EH (cell line): ENCODE measurements around the gene SYT12.
A peak's percentile ranks its signal among the peaks of the same experiment; 100 is the strongest.

Source experiments
- DNase-seq: peaks from one replicate; pipeline ENCODE4 v3.0.0-alpha.2; 2015; ENCODE audit warnings: low read depth

SYT12 gene

GRCh38 chr11:67027943-67028542 lies 5.1 kb downstream of the SYT12 start:
- DNase-seq, result peak; percentile 25

- DNase-seq, result peak; percentile 37
Measured at GRCh38 chr11:67029146-67029545, 6.2 kb downstream of the SYT12 start.

DNA sequence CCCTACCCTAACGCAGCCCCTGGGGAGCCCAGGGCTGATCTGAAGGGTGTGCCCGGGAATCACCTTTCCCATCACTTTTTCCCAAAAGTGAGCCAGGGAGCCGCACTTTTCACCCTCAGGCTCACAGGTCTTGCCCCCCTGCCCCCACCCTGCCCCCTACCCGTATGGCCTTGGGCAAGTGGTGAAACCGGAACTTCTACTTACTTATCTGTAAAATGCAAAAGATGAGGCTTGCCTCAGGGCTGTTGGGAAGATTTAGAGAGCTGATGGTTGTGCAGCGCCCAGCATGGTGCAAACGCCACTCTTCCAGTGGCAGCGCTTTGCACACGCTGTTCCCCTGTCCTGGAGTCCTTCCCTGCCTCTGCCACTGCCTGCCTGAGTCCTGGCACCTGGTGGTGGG lies 8.0 kb downstream of the SYT12 start:
- DNase-seq, result no peak

DNA sequence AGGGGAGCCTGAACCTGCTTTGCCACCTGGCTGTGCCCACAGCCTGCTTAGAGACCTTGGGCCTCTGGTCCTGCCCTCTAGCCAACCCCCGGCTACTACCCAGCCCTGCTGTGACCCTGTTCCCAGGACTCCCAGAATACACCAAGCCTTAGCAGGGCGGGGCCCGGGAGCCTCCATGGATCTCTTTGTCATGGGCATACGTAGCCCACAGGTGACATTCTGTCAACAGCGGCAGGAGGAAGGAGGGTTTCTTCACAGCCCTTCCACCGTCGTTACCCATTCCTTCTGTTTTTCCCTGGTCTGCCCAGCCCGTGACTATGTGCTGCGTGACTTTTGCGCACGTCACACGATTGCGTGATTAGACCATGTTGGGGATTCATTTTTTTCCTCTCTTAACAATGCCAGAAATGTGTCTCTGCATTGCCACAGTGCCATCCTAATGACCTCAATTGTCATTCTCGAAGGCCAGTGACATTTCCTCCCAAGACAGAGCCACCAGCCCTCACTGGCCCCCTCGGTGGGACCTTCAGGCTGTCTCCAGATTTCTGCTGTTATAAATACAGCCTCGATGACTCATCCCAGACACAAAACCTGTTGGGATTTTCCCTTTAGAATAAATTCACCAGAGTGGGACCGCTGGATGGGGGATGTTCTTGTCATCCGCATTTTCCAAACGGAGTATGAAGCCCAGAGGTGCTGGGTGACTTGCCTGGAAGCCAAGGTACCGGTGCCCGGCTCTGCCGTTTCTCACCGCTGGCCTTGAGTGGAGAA lies 9.0 kb downstream of the SYT12 start:
- peak; percentile 66 for DNase-seq

DNA sequence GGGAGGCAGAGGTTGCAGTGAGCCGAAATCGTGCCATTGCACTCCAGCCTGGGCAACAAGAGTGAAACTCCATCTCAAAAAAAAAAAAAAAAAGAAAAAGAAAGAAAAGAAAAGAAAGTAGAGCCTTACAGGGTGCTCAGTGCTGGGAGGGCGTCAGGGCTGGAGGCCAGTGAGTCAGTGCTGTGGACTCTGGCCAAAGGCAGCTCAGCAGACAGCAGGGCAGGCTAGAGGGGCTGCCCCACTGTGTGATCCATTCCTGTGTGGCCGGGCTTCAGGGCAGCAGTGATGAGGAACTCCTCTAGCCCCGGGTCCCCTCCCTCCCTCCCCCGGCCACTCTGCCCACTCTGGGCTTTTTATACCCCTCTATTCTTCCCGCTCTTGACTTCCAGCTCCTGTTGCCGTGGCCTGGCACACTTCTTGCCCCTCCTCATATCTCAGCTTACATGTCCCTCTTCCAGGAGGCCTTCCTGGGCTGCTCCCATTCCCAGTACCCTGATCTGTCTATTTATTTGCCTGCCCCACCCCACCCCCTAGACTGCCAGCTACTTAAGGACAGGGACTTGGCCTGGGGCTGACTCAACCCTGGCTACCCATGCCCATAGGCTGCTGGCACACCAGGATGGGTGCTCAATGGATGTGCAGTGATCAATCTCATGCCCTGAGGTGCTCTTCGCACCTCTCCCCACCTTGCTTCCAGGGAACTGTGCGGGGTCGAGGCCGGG lies 10.1 kb downstream of the SYT12 start:
- peak; percentile 95 for DNase-seq

- DNase-seq, result peak; percentile 100
Measured at GRCh38 chr11:67033661-67034166, 10.8 kb downstream of the SYT12 start.

- DNase-seq, result no peak
Measured at GRCh38 chr11:67034350-67034749, 11.4 kb downstream of the SYT12 start.

GRCh38 chr11:67040147-67040546 lies 17.2 kb downstream of the SYT12 start:
- no peak for DNase-seq

DNA sequence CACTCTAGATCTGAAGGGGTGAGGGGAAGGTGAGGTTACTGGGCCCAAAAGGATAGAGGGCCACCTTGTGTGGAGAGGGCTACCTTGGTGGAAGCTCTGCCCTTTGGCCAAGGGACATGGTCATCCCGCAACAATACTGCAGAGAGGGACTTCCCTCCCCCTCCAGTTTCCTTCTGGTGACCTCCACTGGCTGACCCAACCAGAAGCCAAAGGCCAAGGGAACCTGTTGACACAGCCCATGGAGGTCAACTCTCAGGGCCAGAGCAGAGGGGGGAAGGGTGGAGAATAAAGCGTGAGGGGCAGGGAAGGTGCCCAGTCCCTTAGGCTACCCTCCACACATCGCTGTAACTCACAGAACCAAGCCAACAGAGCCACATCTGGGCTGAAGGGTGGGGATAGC lies 18.7 kb downstream of the SYT12 start:
- no peak for DNase-seq

DNA sequence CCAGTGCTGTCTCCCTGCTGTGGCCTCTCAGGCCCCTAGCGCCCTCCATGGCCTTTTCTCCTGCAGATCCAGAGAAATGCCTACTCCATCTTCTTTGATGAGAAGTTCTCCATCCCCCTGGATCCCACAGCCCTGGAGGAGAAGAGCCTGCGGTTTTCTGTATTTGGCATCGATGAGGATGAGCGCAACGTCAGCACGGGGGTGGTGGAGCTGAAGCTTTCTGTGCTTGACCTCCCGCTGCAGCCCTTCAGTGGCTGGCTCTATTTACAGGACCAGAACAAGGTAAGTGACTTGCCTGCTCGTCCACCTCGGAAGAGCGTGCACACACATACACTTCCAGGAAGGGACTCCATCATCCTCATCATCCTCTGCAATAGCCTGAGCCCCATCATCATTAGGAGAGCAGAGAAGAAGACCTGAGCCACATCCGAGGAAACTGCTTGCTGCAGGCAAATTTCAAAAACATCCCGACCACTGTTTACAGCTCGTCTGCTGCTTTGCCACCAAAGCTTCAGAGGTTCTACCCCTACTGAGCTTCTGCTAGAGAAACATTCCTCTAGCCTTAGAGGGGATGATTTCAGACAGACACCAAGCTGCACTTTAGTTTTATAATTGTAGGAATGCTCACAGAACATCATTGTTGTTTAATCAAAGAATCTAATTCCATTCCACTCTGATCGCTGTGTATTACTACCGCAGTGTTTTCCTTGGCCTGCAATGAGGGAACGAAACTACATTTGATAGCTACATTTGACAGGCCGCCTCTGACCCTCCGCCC lies 20.8 kb downstream of the SYT12 start:
- DNase-seq, result no peak

DNA sequence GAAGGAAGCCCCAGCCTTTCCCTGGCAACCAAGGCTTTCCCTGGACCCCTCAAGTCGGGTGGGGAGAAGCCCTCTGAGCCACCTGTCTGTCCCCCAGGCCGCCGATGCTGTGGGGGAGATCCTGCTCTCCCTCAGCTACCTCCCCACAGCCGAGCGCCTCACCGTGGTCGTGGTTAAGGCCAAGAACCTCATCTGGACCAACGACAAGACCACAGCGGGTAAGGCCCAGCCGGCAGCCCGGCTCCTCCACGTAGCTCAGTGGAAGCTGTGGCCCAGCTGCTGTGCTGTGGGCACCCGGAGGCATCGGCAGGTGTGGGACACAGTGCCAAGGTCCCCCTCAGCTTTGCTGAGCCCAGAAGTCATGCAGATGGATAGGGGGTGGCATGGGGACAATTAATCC lies 21.6 kb downstream of the SYT12 start:
- no peak for DNase-seq

DNA sequence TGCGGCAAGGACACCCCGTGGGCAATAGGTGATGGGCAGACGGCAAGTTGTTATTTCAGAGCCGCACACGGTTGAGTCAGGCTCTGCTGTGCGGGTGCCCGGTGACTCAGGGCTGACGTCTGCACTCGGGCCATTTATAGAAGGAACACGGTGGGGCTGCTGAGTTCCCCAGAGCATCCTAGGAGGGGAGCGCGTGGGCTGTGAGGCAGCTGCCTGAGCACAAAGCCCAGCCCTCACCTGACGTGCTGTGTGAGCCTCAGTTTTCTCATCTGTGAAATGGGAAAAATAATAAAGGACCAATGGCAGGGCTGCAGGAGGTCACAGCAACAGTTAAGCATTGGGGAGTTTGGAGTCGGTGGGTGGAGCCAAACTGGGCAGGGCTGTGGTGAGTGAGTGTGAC lies 22.4 kb downstream of the SYT12 start:
- DNase-seq, result peak; percentile 86

DNA sequence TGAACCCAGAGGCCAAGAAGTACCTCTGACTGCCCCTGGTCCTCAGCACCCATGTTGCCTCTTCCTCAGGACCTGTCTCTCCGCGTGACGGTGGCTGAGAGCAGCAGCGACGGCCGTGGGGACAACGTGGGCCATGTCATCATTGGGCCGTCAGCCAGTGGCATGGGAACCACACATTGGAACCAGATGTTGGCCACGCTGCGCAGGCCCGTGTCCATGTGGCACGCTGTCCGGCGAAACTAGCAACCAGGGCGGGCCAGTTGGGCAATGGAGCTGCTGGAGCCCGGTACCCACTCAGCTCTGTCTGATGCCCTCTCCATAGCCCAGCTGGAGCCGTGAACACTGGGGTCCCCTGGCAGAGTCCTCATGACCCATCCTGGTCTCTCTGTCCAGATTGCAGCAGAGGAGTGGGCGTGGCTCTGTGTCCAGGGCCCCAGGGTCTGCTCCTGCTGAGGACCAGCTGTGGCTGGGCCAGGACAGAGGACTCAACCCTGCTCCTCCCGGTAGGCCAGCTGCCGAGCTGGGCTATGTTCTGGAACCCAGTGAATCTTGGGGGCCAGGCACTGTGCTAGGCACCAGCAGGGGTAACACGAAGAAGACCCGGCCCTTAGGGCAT lies 25.7 kb downstream of the SYT12 start:
- no peak for DNase-seq

GRCh38 chr11:67050139-67050538 lies 27.2 kb downstream of the SYT12 start:
- no peak for DNase-seq

DNA sequence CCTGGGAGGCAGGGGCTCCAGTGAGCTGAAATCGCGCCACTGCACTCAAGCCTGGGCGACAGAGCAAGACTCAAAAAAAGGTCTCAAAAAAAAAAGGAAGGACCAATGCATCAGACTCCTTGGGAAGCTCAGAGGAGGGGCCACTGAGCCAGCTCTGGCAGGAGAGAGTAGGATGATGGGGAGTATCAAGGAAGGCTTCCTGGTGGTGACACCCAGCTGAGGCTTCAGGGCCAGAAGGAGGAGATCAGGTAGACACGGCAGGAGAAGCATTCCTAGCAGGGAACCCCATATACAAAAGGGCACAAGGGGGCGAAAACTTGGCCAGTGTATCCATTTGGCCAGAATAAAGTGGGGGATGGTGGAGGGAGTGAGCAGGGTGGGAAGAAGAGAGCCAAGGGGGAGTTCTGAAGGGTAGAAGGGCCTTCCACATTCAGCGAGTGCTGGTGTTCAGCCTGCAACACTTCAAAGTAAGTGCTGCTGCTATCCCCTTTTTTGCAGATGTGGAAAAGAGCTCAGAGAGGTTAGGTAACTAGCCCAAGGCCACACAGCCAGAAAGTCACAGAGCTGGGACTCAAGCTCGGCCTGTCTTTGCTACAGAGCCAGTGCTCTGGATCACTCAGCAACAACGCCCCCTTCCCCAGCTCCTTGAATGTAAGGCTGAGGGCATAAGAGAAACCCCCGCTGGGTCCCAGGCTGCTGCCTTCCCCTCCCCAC lies 28.4 kb downstream of the SYT12 start:
- no peak for DNase-seq

GRCh38 chr11:67051945-67052488 lies 29.1 kb downstream of the SYT12 start:
- no peak for DNase-seq

GRCh38 chr11:67052891-67053290 lies 30.0 kb downstream of the SYT12 start:
- no peak for DNase-seq

DNA sequence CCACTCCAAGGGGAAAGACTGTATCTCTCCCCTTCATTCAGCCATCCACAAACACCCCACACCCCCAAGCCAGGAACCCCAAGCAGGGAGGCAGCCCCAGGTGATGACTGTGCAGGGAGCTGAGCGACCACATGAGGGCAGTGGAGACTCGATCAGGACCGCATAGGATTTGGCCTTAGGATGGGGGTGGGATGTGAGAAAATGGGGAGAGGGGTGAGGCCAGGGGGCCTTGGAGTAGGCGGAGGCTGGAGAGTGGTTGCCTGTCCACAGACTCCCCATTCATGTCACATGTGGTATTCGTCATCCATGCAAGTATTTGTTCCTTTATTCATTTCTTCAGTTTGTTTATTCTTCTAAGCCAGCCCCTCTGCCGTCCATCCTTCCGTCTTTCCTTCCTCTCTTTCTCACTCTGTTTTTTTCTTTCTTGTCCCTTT lies 31.0 kb downstream of the SYT12 start:
- DNase-seq, result peak; percentile 54

- peak; percentile 64 for DNase-seq
Measured at GRCh38 chr11:67054346-67054835, 31.5 kb downstream of the SYT12 start.

DNA sequence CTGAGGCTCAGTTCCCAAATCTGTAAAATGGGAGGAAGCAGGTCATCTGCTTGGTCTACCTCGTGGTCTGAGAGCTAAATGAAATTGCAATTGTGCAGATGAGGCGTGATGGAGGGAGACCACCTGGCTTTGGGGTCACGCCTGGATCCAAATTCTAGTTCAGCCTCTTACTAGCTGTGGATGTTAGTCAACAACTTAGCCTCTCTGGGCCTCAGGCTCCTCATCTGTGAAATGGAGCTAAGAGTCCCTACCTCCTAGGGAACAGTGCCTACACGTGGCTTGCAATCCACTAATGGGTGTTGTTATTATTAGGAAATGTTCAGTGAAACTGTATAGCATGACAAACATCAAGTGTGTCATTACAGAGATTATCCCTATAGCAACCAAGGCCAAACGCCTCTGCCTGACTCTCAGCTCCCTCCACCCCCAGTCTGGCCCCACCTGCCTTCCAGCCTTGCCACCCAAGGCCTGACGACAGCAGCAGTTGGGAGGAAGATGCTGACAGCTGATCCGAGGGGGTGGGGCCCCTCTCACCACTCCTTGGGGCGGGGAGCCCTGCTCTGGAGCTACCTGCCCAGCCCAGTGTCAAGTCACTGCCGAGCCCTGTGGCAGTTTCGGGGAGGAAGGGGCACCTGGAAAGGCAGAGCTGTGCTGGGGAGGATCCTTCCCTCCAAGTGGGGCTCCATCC lies 32.0 kb downstream of the SYT12 start:
- peak; percentile 70 for DNase-seq
